HG02885 (cell line): ENCODE results near the gene LSM3.

Source experiments
- ATAC-seq: cut with Tn5 transposase; IDR thresholded peaks from one replicate; pipeline ENCODE4 v1.9.1; 2021; ENCODE audit warnings: mild to moderate bottlenecking; ENCODE audit not compliant: unreplicated experiment, poor library complexity

Gene LSM3

GRCh38 chr3:14156201-14156600 lies 22.4 kb upstream of the LSM3 start:
- no peak for ATAC-seq

GRCh38 chr3:14156843-14157561 lies 21.6 kb upstream of the LSM3 start:
- ATAC-seq, result no peak

GRCh38 chr3:14157951-14158350 lies 20.7 kb upstream of the LSM3 start:
- no peak for ATAC-seq

DNA sequence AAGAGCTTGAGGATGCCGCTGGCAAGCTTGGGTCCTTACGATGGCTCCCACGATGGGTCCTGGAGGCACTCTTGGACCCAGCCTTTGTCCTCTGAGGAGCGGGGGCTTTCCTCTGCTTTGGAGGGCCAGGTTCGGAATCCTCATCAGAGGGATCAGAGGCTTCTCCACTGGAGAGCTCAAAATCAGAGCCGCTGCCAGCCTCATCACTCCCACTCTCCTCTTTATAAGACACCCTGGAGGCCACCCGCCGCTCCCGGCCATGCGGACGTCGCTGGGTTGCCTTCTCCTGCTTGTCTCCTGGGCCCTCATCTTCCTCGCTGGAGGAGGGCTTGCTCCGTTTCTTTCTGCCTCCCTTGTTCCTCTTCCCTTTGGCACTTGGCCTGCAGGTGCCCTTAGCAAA lies 20.2 kb upstream of the LSM3 start:
- no peak for ATAC-seq

DNA sequence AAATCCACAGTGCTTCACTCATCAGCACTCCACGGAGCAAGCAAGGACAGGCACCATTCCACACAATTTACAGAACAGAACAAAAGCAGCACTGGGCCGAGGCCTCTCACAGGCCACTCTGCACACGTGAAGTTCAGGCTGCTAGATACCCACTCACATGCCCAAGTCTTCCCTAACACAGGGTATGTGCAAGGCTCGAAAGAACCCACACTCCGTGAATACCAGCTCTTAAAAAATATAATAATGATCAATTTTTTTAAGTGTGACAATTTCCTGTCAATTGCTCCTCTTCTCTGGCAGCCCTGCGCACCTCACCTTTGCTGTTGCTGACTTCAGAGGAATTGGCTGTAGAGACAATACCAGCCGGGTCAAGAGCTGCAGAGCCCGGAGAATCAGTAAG lies 19.2 kb upstream of the LSM3 start:
- no peak for ATAC-seq

- no peak for ATAC-seq
These were observed 17.3 kb upstream of the LSM3 start for GRCh38 chr3:14161282-14161681.

DNA sequence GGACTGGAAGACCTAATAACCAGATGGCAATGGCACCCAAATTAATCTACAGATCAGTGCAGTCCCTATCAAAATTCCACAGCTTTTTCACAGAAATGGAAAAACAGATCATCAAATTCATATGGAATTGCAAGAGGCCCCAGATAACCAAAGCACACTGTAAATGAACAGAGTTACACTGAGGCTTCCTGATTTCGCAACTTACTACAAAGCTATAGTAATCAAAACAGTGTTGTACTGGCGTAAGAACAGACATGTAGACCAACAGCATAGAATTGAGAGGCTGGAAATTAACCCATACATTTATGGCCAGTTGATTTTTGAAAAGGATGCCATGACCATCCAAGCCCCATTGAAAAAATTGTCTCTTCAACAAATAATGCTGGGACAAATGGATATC lies 16.4 kb upstream of the LSM3 start:
- ATAC-seq, result no peak

DNA sequence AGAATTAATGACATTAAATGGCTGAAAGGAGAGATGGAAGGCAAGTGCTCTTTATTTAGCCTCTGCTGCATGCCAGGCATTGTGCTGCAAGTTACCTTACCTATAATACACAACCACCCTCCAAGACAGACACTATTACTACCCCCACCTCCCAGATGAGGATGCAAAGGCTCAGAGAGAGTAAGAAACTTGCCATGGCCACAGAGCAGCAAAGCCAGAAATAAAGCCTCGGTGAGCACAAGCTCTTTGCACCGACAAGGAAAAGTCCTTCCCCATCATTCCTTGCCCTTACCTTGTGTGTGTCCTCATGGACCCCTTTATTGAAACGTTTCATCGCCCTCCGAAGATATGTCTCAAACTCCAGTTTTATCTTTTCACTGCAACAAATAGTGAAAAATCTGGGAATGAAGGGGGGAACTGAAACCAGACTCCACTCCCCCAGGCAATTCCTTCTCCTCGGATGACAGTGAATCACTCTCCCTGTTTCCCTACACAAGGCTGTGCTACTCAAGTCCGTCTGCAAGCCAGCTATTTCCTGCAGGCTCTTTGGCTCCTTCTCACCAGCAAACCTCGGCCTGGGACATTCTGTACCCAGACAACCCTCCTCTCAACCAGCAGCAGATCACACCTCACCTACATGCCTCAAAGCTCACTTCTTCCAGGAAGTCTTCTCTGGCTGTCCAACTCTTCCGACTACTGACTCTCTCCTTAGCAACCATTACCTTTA lies 11.6 kb upstream of the LSM3 start:
- no peak for ATAC-seq

DNA sequence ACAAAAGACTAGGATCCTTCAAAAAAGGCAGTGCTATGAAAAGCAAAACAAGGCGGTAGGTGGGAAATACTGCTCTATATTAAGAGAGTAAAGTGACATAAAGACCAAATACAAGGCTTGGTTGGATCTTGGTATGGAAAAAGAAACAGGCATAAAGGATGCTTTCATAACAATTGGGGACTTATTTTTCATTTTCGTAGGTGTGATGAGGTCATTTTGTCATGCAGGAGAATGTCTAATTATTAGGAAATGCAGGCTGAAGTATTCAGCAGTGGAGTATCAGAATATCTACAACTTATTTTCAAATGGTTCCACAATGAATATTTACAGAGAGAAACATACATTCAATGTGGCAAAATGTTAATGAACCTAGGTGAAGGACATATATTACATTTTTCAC lies 9.2 kb upstream of the LSM3 start:
- ATAC-seq, result no peak

DNA sequence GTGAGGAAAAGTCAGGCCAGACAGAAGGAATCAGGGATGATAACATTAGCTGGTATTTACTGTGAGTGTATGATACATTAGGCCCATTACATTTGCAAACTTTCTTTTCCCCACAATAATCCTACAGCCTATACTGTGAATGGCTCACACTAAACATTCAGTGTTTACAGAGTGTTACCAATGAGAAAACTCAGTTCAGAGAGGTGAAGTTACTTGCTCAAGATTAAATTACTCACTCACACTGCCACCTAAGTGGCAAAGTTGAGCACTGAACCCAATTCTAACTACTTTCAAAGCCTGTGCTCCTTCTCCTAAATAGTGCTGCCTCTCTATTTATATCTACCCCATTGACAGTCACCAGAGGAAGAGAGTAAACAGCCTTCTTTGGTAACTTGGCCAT lies 8.7 kb upstream of the LSM3 start:
- ATAC-seq, result no peak

DNA sequence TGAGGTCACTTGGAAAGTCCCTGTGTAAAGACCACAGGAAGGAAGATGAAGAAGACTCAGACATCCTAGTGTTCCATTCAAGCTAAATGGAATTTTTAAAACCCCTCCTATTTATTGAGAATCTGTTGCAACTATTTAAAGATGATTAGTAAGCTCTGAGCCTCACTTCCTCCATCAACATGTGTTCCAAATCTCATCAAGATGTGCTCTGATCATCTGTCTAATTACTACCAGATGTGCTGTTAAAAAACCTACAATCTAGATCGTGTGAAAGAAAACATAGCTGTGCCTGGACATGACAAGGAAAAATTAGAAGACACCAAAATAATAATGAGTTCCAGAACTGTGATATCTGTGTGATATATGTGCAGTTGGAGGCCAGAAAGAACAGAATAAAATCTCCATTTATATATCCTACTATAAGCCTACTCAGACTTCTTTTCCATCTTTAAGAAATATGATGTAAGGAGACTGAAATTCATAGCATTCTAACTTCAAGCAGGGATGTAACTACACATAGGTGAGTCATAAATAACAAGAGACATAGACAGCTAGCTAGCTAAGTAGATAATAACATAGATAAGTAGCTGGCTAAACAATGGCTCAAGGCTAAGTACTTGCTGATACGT lies 8.0 kb upstream of the LSM3 start:
- no peak for ATAC-seq

DNA sequence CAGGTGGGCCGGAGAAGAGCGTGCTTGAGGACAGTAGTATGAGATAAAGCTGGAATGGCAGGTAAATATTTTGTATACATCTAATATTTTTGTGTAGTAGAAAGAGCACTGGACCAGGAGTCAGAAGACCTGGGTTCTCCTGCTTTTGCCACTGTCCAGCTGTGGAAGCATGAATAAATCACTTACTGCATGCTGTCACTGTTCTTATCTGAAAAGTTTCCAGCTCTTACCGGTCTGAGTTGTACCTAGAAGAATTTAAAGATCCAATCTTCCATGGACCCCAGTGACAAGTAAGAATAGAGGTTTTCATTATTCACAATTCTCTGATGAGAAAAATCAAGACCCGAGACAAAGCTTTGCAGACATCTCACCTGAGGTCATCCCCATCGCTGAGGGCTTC lies 6.1 kb upstream of the LSM3 start:
- ATAC-seq, result no peak

DNA sequence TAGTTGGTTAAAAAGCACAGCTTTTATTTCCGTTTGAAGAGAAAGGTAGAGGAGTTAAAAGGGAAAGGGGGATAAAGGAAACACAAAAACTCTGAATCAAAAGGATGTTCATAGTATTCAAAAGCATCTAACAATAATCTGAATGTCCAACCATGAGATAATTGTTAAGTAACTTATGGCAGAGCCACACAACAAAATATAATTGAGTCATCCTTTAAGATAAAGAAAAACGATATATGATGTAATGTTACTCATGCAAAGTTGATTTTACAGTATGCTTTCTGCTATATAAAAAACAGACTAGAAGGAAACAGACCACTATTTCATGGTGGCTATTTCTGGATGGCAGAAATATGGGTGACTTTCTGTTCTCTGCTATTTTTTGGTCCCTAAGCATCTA lies 4.1 kb upstream of the LSM3 start:
- ATAC-seq, result no peak

GRCh38 chr3:14175383-14176037 lies 3.1 kb upstream of the LSM3 start:
- no peak for ATAC-seq

DNA sequence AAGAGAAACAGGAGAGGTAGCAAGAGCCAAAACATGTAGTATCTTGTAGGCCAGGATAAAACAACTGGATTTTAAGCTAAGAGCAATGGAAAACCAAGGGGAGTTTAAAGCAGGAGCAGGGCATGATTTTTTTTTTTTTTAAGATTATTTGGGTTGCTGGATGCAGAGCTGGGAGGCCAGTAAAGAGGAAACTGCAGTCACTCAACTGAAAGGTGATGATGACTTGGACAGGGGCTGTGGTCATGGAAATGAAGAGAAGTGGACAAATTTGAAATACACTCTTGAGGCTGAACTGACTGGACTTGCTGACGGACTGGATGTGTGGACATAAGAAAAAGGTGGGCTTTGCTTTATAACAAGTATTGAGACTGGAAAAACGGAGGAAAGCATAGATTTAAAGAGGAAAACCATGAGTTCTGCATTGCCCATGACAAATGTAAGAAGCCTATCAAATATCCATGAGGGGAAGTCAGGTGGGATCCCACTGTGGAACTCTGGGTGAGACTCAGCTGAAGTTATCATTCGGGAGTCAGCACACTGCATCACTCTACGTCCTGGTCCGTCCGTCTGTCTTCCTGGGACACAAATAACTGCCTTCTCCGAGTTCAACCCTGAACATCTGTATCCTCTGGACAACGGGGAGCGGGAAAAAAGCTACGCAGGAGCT lies 904 bp upstream of the LSM3 start:
- peak; percentile 11 for ATAC-seq

GRCh38 chr3:14179114-14179465 lies 473 bp downstream of the LSM3 start:
- no peak for ATAC-seq

DNA sequence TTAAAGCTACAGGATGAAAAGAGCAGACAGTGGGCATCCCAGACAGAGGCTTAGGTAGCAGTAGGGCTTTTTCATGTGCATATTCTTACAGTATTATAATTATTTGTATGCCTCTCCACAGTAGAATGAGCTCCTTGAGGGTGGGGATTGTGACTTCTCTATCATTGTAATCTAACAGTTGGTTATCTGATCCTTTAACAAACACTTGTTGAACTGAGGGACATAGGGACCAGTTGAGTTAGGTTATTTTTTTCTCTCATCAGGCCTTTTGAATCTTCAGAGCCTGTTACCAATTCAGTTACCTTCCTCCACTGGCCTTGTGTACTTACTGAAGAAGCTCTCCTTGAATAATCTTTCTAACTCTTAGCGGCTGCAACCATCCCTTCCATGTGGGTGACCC lies 1.2 kb downstream of the LSM3 start:
- no peak for ATAC-seq

- no peak for ATAC-seq
These were observed 2.6 kb downstream of the LSM3 start for GRCh38 chr3:14181253-14181652.

DNA sequence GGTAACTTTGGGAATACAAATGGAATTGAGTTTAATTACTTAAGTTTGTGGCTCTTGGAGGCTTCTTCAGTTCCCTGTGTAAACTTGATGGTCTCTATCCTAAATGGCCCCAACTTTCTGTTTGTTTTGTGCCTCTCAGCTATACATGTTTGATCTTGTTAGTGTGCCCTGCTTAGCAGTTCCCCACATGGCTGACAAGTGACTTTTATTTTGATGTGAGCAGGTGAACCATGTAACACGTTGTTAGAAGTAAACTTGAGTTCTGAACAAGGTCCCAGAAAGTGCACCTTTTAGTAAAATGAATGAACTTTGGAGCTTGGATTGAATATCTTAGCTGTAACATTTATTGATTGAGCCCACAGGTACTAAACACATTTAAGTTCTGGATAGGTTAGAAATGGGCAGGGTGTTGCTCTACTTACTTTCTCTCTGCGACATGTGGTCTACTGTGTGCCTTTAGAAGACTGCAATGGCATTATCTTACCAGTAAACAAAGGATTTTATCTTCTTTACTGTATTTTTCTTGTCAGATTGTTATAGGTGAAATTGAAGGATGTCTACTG lies 4.5 kb downstream of the LSM3 start:
- ATAC-seq, result no peak

- ATAC-seq, result no peak
These were observed 8.3 kb downstream of the LSM3 start for GRCh38 chr3:14186854-14187458.
